Measurements from ENCODE around the gene ADCYAP1R1.
A peak's percentile ranks its signal among the peaks of the same experiment; 100 is the strongest.

Gene ADCYAP1R1

DNA sequence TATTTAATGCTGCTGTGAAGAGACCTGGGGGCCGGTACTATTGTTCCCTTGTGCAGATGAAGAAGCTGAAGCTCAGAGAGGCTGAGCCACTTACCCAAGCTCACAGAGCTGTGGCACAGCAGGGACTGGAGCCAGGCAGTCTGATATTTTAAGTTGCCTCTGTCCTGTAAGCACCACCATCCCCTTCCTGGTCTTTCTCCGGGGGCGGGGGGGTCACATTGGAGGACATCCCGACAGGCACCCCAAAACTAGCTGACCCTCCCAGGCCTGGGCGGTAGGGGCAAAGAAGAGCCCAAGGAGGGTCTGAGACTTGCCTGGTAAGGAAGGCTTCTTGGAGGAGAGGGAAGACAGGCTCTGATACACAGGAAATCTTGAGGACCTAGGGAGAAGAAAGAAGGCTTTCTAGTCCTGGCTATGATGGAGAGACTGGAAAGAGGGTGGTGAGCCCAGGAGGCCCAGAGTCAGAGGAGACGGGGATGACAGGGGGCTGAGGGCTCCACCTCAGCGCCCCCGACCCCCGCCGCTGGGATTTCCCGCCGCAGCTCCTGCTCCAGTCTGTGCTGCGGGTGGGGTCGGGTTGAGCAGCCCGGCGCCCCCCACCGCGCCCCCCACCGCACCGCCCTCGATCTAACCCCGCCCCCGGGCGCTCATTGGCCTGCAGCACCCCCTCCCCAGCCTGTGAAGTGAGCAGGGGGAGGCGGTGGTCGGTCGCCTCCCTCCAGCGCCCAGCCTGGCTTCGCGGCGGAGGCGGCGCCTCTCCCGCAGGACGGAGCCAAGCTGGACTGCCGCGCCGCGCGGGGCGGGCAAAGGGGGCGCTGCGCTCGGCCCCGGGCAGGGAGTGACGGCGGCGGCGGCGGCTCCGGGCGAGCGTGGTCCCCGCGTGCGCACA, at the start of gene ADCYAP1R1:
Gene ADCYAP1R1, plus strand, starts transcription at position 711 of the 889 bp plus-strand sequence. CDS start 10,957 bp downstream, outside the sequence.
- peak; percentile 76 for DNase-seq

DNA sequence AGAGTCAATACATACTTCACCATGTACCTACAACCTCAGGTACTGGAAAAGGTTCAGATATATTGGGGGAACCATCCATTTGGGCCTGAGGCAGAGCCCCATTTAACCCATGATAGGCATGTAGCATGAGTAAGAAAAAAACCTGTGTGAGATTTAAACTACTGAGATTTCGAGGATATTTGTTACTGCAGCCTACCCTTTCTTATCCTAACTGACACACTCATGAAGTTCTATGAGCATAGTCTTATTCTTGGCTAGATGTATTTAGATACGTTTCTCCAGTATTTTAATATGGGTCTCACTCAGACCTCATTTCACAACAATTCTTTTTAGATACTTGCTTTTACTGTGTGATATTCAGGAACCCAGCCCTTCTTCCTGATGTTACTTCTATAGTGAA, 49.0 kb upstream of the ADCYAP1R1 start:
- DNase-seq: no peak

DNA sequence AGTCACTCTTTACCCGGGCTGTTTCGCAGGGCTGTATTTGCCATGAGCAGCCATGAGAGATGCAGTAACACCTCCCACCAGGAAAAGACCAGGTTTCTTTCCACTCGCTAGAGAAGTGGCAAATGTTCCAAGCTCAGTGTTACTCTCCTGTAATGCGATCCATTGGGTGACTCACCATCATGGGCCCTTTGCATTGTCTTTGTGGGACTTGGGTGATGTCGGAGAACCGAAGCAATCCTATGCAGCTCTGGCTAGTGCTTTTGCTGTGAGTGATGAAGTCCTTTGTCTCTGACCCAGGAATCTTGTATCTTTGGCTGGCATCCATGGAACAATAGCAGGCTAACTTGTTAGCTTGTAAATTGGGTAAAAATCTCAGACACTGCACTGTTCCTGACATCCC, 48.4 kb upstream of the ADCYAP1R1 start:
- DNase-seq: no peak

DNA sequence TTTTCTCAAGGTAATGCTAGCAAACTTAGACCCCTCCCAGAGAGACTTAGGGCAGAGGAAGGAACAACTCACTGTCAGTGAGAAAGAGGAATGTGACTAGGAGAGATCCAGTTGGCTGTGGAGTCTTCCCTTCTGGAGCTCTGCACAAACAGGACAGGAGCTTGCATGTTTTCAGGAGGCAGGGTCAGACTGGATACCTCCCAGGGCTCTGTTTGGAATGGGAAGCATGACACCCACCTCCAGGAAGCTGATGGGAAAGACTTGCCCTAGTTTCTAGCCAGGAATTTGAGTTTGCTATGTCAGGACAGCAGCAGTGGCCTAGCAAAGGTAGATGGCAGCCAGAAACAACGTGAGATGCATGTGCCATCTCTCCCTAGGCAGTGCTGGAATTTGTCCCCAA, 47.7 kb upstream of the ADCYAP1R1 start:
- no peak for DNase-seq

DNA sequence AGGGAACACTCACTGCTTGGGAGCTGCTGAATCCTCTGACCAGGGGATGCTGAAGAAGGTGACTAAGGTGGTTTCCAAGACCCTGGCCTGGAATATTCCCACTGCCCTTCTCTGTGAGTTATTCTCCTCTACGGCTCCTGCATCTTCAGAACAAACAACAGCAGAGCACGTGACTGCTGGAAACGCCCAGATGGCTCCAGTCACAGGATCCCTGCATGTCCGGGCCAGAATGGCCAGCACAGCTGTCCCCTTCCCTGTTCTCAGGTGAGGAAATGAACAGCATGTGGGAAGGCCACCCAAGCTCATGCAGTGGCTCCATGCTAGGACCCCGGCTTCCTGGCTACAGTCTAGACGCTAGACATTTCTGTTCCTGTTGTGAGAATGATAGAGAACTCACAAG, 45.3 kb upstream of the ADCYAP1R1 start:
- no peak for DNase-seq

DNA sequence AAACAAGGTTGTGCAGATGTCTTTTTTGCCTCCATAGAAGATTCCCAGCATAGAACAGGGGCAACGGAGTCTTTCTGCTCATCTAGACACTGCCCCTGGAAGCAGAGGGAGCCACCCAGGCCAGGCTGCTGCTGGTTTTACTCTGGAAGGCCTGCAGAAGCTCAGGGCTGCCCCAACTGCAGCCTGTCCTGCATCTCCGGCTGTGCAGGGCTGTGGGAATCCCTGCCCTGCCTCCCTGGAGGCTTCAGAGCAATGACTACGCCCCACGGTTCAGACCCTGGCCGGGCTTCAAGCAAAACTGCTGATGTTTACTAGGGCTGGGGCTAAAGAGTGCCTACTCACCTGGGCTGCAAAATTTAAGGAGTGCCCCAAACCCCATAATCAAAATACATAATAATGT, 44.5 kb upstream of the ADCYAP1R1 start:
- no peak for DNase-seq

DNA sequence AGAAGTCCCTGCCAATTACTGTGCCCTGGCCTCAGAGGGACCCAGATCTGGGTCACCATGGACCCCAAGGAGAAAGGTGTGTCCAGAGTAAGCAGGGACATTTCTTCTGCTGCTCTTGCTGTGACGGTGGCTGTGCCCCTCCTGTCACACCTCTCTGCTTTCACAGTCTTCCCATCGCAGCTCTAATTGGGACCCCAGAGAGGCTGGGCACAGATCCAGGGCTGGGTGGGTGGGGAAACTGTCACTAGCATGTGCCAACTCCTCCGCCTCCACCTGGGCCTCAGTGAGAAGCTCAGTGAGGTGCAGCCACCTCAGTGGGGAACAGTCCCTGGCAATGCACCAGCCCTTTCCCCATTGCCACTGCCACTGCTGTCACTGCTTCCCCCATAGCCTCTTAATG, 37.3 kb upstream of the ADCYAP1R1 start:
- no peak for DNase-seq

DNA sequence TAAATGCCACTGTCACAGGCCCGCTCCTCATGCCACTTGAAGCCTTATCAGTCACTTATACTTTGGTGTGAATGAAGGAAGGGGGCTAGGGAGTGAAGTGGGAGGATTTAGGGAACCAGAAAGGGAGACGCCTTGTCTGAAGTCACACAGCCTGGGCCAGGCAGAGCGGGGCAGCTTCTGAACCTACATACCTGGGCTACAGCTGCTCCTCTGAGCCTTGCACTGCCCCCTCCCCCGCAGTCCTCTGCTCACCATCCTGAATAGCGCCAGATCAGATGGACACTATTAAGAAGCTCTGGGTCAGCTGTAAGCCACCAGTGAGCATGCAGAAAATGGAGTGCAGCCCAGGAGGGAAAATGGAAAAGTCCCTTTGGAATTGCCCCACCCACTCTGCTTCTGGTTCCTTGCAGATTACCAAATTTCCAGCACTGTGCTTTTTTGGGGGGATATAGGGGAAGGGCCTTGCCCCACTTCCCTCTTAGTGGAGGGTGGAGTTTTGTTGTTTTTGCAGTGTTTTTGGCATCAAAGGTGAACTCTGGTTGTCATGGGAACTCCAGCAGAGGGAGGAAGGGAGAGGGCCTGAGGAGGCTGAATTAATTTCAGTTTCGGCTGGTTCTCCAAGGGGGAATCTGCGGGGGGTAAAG, 35.0 kb upstream of the ADCYAP1R1 start:
- no peak for DNase-seq

DNA sequence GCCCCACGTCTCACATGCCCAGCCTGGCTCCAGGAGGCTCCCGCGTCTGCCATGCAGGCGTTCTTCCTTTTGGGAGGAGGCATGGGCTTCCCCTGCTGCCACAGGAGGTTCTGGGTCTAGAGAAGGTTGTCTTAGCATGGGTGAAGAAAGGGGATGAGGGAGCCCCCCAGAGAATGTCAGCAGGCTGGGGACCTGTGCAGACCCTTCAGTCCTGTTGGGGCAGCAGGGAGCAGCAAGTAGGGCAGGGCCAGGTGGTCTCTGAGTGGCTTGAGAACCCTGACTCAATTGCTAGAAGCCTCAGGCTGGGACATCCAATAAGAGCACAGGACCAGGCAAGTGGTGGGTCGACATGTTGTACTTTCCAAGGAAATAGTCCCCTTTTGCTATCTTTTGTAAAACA, 34.4 kb upstream of the ADCYAP1R1 start:
- DNase-seq: no peak

DNA sequence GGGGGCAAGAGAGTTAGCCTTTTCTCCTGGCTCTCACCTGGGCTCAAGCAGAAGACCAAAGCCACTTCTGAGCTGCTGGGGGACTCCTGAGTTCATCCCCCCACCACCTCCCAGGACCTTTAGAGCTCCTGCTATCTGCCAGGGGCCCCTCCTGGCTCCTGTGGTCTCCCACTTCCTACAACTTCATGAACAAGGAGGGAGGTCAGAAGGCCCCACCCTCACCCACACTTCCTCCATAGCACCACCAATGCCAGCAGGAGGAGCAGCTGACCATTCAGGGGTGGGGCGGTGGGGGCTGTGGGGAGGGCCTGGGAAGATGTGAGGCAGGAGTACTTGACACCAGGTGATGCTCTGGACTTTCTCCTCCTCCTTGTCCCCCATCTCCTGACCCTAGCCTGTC, 32.6 kb upstream of the ADCYAP1R1 start:
- no peak for DNase-seq

DNA sequence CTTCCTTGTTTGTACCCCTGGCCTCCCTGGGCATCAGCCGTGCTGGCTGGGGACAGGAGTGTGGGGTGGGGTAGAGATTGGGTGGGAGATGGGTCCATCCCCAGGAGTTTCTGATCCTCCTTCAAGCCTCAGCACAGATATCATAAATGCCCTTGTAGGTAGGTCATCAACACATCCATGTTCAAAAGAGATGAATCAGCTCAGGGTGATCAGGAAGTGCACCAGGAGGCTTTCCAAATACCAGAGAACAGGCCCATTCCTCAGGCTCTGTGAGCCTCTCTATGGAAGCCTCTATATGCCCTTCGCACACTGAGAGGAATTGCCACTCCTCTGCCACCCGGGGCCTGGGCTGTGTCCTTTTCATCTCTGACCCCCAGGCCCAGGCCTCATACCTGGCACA, 31.9 kb upstream of the ADCYAP1R1 start:
- DNase-seq: no peak

DNA sequence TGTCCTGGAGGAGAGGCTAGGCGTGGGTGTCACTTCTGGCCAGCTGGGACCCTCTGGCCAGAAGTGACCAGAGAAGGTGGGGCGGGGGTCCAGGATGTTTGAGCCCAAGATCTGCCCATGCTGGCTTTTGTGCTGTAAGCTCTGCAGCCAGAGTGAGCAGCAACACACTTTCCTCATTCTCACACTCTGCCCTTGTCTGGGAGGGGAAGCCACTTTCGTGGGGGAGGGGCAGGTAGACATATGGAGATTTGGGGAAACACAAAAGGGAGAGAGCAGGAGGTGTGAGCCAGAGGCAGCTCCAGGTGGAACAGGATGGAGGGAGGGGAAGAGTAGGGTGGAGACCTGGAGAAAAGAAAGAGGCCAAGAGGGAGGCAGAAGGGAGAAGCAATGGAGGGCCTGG, 31.5 kb upstream of the ADCYAP1R1 start:
- DNase-seq: no peak

DNA sequence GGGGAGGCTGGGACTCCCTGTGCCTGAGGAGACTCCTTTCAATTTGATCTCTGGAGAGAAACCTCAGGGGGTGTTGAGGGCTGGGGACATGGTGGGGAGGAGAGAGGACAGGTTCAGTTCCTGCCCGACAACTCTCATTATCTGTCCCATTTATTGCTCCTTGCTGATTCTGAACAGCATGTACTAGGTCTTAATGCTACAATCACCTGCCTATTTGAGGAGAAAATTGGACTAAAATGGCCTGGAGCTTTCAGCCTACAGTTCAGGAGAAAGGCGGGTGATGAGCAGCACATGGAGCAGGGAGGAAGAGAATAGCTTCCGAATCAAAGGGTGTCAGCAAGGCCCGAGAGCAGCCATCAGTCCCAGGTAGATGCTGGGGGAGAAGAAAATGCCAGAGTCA, 30.0 kb upstream of the ADCYAP1R1 start:
- no peak for DNase-seq

DNA sequence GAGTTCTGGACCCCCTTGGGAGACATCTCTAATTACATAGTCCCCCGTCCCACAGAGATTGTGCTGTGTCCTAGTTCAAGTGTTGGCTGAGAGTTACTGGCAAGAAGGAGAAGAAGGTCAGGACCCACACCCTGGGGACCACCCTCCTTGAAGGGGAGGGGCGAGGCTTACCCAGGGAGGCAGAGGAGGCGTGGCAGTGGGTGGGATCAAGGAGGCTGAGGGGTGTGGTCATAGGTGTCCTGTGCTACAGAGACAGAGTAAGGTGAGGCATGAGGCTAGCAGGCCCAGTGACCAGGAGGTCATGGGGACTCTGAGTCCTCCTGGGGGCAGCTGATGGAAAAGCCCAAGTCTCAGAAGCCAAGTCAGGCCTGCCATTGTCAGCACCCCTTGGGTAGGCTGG, 29.4 kb upstream of the ADCYAP1R1 start:
- no peak for DNase-seq

DNA sequence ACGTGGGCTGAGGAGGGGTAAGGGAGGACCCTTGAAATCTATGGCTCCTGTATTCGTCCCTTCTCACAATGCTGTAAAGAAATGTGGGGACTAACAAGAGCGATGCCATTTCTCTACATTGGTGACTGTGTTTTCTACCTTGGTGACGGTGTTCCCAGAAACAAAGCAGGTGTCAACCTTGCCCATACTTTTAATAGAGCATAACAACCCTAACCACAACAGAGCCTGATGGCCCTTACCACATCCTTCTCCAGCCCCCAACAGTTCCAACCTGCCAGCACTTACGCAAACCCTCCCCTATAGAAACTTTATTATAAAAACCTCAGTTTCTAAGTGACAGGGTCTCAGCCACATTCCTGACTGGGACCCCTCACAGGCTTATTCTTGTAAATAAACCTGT, 28.2 kb upstream of the ADCYAP1R1 start:
- no peak for DNase-seq

DNA sequence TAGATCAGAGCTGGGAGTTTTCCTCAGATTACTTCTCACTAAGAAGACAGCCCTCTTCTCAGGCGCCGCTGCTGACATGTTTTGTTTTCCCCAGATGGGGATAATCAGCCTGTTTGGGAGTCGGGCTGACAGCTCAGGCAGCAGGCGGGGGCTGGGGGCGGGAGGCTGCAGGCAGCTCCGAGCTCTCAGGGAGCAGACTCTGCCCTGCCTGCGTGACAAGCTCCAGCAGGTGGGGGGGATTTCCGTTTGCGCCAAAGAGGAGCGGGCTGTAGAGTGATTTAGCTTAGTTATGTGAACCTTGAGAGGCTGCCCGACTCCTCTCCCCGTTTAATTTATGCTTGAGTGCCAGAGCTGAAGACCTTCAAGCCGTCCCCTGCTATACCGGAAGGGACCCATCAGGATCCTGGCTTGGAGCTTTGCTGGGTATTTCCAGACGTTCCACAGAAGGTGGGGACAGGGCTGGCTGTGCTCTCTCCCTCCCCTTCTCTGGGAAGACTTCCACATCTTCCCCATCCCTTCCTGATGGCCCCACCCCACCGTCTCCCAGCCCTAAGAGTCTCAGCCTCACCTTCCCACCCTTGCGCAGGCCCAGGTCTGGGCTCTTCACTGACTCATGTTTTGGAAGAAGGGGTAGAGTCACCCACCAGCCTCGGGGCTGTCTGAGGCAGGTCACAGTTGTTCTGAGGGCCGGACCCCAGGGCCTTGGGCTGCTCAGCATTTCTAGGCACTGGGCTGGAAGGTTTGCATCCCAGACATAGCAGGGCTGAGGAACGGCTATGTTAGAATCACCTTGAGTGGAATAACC, 24.7 kb upstream of the ADCYAP1R1 start:
- peak; percentile 78 for DNase-seq

DNA sequence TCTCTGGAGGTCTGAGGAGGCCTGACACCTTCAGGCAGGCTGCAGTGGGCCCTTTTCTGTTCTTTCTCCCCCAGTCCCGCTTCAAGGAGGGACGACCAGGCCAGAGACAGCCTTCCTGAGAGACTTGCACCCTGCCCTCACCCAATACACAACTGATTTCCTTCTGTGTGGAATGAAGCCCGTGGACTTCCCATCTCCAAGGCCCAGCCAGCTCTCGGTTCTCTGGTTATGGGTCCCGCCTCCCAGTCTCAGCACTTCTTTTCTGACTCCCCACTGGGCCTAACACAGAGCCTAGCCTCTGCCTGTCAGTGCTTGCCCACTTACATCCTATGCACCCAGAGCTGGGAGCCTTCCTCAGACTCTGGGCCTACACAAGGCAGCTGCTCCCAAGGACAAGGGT, 24.1 kb upstream of the ADCYAP1R1 start:
- no peak for DNase-seq

DNA sequence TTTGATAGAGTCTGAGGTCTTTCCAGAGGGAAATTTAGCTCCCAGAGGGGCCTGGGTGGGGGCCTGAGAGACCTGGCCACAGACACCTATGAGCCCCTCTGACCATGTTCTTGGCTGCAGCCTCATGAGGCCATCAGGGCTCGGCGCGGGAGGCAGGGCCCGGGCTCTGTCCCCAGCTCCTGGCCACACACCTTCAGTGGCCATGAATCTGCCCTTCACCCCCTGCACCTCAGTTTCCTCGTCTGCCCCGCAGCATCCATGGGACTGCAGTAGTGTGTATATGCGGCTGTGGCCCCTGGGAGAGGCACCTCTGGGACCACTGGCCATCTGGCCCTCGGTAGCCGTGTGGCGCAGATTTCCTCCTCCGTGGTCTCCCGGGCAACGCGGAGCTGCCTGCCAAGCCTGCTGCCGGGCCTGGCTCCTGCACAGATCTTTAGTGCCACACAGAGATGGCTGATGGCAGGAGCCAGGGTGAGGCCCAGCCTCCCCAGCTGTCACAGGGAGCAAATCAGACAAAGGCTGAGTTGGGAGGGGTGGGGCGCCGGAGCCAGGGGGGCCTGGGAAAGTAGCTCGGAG, 23.6 kb upstream of the ADCYAP1R1 start:
- peak; percentile 60 for DNase-seq

DNA sequence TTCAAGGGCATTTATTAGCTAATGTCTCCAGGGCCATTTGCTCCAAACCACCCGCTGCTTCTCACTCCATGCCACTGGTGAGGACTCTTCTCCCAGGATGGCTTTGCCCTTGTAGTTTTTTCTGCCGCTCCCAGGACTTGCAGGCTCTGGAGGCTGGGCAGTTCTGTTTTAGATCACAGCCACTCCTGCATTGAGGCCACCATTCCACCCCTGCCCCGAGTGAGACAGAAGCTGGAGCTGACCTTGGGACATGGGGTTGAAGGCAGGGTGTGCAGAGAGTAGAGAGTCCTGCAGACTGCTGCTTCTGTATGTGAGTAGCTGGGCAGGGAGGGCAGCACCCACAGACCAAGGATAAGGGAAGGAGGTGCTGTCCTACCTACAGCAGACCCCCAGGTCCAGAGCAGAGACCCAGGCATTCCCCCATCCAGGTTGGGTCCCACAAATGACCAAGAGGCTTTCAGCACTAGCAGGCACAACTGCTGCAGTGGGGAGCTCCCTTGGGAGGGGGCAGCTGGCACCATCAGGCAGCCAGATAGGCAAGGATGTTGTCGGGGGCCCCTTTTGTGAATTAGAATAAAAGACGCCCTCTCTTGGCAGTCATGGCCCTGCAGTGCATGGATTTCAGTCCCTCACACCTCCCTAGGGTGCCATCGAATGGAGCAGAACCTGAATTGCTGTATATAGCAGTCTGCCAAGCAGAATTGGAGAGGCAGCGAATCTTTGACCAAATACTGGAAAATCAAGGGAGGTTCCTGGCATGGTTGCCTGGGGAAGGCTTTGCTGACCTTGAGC, 22.7 kb upstream of the ADCYAP1R1 start:
- DNase-seq: no peak

DNA sequence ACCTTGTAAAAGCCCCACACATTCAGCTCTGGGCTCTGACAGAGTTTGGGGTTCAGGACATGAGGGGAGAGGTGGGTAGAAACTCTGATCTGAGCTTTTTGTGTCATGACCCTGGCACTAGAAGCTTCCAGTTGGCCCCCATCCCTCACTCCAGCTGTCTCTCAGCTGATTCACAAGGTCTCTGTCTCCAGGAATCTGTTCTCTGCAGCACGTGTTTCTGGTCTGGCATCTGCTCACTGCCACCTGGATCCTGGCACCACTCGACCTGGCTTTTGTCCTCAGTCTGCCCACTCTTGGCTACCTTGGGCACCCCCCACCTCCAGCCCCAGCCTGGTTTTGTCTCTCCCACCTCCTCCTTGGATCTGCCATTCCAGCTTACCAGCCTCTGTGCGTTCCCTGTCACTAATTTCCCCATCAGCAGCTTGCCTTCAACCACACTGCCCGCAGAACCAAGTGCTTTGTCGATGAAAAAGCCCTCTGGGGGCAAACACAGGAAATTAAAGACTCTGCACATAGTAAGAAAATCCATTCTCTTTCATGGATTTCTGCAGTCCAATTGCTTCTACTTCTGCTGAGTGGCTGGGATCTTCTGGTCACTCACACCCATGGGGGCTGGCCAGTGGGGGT, 18.3 kb upstream of the ADCYAP1R1 start:
- no peak for DNase-seq

DNA sequence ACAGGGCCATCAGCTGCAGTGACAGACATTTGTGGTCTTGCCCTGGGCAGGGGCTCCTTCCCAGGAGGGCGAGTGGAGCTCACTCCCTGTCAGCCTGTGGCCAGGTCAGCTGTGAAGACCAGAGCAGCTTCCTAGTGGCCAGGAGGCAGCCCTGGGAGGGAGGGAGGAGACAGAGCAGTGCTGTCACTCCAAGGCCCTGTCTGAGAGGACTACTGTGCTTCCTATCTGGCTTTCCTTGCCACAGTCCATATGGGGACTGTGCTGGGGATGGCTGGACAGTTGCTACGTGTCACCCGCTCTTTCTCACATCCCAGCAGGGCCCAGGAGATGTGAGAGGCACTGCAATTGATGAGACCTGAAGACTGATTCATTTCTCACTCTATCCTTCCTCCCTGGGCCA, 15.2 kb upstream of the ADCYAP1R1 start:
- DNase-seq: no peak

DNA sequence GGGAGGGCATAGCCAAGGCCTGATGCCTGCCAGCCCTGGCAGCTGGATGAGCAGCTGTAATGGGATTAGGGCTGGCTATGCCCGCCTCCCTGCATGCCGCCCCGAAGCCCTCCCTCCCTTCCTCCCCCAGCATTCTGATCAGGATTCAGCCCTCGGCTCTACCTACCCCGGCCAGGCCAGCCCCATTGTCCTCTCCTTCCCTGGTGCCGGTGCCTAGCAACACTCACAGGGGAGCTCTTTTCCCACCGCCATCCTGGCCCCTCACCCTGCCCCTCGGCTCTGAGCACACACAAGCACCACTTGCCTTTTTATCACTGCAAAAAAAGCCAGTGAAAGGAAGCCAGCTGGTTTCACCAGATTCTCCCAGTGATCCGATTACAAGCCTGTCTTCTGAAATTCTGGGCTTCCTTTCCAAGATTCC, 9.0 kb upstream of the ADCYAP1R1 start:
- DNase-seq: no peak

Data from right forelimb (tissue), 1 donor.